Fibroblast of the aortic adventitia (primary cell): ENCODE measurements around the gene FLNC. TPM values are rescaled to one million over a fixed set of nuclear protein-coding genes. Genes with fewer than 3 reads are reported as not detected.

Source experiments
- DNase-seq: peaks from one replicate; pipeline ENCODE4 v3.0.0-alpha.2; 2010; ENCODE audit warnings: low read depth
- H3K4me3 ChIP-seq: 2 replicates; pipeline ENCODE4 v1.5.1; 2011; ENCODE audit warnings: low read depth, mild to moderate bottlenecking, control low read depth, low read length, moderate library complexity
- total RNA-seq: library from RNA; depleted of rRNA; stranded (reverse); fragments of >200 nt; gene quantifications from 2 replicates; pipeline ENCODE4 v1.2.3, GENCODE V29; 2012; ENCODE audit warnings: low replicate concordance
- TF ChIP-seq, protein P1 (sequence below): IDR thresholded peaks from 2 replicates; pipeline ENCODE4 v1.5.1; 2011; ENCODE audit warnings: mild to moderate bottlenecking, low read length, control low read depth, inconsistent platforms; ENCODE audit not compliant: insufficient read depth

FLNC gene
- total RNA-seq, 1 donor: 193 TPM

DNA sequence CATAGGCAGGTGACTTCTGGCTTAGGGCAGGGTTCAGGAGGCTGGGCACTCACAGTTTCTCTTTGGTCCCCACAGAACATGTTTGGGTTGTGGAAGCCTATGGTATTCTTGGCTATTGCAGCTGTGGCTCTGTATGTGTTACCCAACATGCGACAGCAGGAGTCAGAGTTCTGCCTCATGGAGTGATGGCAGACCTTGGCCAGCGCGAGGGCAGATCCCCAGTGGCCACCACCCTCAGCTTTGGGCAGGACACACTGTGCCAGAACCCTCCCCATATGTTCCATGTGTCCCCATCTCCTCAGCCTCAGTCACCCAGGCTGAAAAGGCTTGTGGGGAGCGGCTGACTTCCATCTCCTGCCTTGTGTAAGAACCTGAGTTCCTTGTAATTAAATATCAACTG is 8.5 kb upstream of the FLNC start:
- DNase-seq: no peak
- H3K4me3 ChIP-seq: no peak overlapping the region
- TF ChIP-seq, protein P1, sequence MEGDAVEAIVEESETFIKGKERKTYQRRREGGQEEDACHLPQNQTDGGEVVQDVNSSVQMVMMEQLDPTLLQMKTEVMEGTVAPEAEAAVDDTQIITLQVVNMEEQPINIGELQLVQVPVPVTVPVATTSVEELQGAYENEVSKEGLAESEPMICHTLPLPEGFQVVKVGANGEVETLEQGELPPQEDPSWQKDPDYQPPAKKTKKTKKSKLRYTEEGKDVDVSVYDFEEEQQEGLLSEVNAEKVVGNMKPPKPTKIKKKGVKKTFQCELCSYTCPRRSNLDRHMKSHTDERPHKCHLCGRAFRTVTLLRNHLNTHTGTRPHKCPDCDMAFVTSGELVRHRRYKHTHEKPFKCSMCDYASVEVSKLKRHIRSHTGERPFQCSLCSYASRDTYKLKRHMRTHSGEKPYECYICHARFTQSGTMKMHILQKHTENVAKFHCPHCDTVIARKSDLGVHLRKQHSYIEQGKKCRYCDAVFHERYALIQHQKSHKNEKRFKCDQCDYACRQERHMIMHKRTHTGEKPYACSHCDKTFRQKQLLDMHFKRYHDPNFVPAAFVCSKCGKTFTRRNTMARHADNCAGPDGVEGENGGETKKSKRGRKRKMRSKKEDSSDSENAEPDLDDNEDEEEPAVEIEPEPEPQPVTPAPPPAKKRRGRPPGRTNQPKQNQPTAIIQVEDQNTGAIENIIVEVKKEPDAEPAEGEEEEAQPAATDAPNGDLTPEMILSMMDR: no peak

DNA sequence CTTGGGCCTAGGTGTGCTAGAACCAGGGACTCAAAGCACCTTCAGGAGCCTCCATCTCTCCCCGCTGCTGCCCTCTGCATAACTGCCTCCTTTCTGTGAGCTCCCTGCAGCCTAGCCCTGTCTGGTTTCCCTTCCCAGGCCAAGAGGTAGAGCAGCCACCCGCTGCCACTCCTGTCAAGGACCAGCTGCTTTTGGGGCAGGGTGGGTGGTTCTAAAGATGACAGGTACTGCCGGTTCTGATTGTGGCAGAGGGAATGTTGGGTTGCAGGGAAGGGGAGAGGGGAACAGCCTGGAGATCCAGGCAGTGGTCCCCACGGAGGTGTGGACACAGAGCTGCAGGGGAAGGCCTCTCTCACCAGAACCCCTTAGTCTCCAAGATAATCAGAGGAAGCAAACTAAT is 3.7 kb upstream of the FLNC start:
- TF ChIP-seq, protein P1: no peak
- H3K4me3 ChIP-seq: no peak overlapping the region
- DNase-seq: no peak

DNA sequence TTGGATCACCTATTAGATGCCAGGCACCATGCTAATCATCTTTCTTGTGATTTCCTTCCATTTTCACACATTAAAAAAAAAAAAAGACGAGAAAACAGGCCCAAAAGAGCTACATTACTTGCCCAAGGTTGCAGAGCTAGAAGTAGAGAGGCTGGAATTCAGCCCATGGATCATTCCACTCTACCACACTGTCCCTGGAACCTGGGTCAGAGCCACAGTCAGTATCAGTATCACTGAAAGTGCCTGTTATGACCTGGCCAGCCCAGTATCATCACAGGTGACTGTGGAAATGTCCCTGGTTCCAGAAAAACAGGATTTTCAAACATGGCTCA is 3.3 kb upstream of the FLNC start:
- DNase-seq: no peak
- TF ChIP-seq, protein P1: no peak
- no peak overlapping the region for H3K4me3 ChIP-seq

DNA sequence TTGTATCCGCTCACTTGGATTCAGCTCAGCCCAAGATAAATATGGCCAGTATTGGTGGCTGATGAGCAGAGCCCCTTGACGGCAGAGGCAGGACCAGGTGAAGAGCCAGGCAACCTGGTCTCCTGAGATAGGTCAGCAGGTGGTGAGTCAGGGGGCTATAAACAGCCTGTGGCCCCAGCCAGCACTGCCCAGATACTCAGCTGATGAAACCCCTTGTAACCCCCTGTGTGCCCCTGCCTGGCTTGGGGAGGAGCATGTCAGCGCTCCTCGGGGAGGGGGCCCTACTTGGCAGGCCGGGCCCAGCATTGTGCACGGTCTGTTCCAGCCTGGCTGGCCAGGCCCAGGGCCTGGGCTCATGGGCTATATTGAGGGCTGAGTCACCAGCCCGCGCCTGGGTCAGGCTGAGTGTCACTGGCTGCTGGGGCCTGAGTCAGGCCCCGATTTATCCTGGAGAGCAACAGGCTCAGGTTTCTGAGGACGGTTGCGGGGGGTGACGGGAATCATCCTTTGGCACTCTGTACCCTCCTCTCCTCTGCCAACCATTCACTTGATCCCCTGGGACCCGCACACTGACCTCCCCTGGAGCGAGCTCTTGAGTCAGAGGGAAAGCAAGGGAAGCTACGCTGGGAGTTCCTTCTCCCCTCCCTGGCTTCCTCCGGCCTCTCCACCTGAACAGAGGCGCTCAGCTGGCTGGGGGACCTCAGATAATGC is 2.8 kb upstream of the FLNC start:
- DNase-seq: peak; percentile 89
- H3K4me3 ChIP-seq: no peak overlapping the region
- TF ChIP-seq, protein P1: no peak

DNA sequence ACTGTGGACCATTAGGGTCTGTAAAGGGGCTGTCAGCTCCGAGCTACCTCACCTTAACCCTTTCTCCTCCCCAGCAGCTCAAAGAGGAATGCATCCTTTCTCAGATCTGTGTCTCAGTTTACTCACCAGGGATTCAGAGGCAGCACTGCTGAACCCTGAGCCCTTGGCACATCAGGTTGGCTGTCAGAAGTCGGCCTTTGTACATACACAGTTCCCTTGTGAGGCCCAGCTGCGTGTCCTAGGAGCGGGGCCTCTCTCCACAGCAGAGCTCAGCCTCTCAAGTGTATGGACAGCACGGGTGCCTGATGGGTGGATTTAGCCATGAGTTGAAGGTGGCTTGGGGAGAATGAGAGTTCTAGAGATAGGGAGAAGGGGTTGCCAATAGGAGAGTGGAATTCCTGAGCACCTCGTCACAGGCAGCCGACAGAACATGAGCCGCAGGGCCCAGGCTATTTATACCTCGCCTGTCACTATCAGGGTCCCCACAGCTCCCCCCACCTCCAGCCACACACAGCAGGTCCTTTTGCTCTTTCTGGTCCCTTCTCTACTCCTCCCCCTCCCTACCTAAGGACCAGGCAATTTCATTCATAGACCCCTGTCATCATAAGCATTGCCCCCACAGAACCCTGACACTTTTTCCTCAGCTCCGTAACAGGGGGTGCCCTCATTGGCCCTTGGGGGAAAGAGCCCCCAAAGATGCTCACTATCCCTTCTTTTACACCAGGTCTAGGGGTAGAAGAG is 2.1 kb upstream of the FLNC start:
- TF ChIP-seq, protein P1: no peak
- peak overlapping the region; percentile 17 for H3K4me3 ChIP-seq
- peak; percentile 89 for DNase-seq

DNA sequence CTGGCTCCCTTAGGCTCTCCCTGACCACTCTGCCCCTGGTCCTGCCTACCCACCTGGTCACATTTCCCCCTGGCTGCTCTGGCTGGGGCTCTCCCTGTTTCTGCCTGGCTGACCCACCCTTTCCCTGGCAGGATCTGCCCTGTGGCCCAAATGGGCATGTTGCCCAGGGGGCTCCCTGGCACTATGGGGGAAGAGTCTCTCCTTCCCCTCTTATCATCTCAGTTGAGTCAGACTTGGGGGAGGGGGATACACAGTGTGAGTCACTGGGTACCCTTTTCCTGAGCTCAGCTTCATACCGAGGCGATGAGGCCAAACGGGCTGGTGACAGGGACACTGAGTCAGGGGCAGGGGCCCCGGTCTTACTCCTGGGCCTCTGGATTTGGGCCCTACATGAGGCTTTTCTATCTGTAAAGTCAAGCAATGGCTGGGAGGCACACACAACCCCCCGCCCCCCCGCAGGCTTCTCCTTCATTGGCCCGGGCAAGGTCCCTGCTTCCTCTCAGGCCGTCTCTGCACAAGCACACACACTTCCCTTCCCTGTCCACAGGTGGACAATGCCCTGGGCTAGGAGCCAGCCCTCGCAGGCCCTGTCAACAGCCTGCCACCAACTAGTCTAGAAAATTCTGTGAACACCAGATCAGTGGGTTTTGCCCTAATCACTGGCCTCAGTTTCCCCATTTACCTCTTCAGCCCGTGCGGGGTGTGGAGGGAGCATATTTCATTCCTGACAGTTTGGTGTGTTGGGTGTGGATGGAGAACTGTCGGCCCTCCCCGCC is 627 bp upstream of the FLNC start:
- peak; percentile 51 for DNase-seq
- TF ChIP-seq, protein P1: no peak
- H3K4me3 ChIP-seq: peak overlapping the region; percentile 51
